Measurements from ENCODE around the gene DLG1. TPM values are rescaled to one million over a fixed set of nuclear protein-coding genes. Genes with fewer than 3 reads are reported as not detected.

DLG1 gene
- polyA plus RNA-seq, 1 experiment = 58.9 TPM

- ChIA-PET POLR2A (no interaction called here), CTCF (interaction anchor here (2.6 kb wide), 1 partner anchor 11 kb away, joined by 12 read pairs; the partner anchor contains the start of gene MELTF)
- Histone ChIP-seq H3K9me3 (ENCODE audit: control insufficient read depth, insufficient read depth, low read length) (no peaks in the 10 kb centered on the region; the same call in 1 of the 2 replicates), H3K27ac (ENCODE audit: low read depth, low read length) (no peak overlapping the region), H3K4me3 (ENCODE audit: low read depth, low read length) (no peak overlapping the region), H3K27me3 (ENCODE audit: control insufficient read depth, insufficient read depth, low read length) (peaks cover 35% of the 10 kb centered on the region)
- DNase-seq (ENCODE audit: low read depth, low spot score) = no peak
- no peak for TF ChIP-seq CTCF (IDR thresholded peaks at IDR 0.05; ENCODE audit: low read depth, low read length)
Observed at GRCh38 chr3:197019021-197019420, 279.4 kb downstream of the DLG1 start.

DNA sequence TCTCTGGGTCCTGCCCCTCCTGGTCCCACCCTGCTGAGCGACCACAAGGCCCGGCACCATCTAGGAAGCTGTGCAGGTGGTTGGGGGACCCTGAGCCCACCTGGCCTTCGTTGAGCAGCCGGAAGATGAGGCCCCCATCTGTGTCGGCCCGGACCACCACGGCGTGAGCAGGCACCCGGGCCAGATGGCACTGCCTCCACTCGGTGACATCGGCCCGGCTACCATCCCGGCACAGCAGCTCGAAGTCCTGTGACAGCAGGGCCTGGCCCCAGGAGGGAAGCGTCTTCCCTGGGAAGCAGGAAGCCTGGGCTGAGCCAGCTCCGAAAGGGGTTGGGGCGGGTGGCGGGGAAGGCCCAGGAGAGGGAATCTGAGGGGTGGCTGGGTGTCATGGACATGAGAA lies 281.4 kb downstream of the DLG1 start:
- TF ChIP-seq CTCF (IDR thresholded peaks at IDR 0.05; ENCODE audit: low read depth, low read length) = no peak
- no peak for DNase-seq (ENCODE audit: low read depth, low spot score)
- peaks cover 18% of the 10 kb centered on the region for H3K27me3 ChIP-seq (ENCODE audit: control insufficient read depth, insufficient read depth, low read length)
- no peak overlapping the region for H3K27ac ChIP-seq (ENCODE audit: low read depth, low read length)
- ChIA-PET CTCF (interaction anchor here (2.2 kb wide), 1 partner anchor 13 kb away, joined by 14 read pairs; the partner anchor contains the start of gene MELTF), POLR2A (interaction anchor here (0.9 to 1.5 kb wide), 2 partner anchors 11 to 13 kb away, joined by 3 read pairs; no protein-coding TSS in a partner anchor)
- no peak overlapping the region for H3K4me3 ChIP-seq (ENCODE audit: low read depth, low read length)
- no peaks in the 10 kb centered on the region; the same call in 1 of the 2 replicates for H3K9me3 ChIP-seq (ENCODE audit: control insufficient read depth, insufficient read depth, low read length)

- no peaks in the 10 kb centered on the region; the same call in 1 of the 2 replicates for H3K9me3 ChIP-seq (ENCODE audit: control insufficient read depth, insufficient read depth, low read length)
- no peak for DNase-seq (ENCODE audit: low read depth, low spot score)
- no peak for TF ChIP-seq CTCF (IDR thresholded peaks at IDR 0.05; ENCODE audit: low read depth, low read length)
- peaks cover 15% of the 10 kb centered on the region for H3K27me3 ChIP-seq (ENCODE audit: control insufficient read depth, insufficient read depth, low read length)
- ChIA-PET POLR2A (interaction anchor here (1.1 kb wide), 1 partner anchor 13 kb away, joined by 3 read pairs; no protein-coding TSS in a partner anchor), CTCF (interaction anchor here (1.8 to 2.2 kb wide), 2 partner anchors 13 kb away, joined by 6 to 14 read pairs; partner anchors contain the start of gene MELTF)
- H3K27ac ChIP-seq (ENCODE audit: low read depth, low read length) = no peak overlapping the region
- no peak overlapping the region for H3K4me3 ChIP-seq (ENCODE audit: low read depth, low read length)
Observed at GRCh38 chr3:197015790-197016736, 282.3 kb downstream of the DLG1 start.

DNA sequence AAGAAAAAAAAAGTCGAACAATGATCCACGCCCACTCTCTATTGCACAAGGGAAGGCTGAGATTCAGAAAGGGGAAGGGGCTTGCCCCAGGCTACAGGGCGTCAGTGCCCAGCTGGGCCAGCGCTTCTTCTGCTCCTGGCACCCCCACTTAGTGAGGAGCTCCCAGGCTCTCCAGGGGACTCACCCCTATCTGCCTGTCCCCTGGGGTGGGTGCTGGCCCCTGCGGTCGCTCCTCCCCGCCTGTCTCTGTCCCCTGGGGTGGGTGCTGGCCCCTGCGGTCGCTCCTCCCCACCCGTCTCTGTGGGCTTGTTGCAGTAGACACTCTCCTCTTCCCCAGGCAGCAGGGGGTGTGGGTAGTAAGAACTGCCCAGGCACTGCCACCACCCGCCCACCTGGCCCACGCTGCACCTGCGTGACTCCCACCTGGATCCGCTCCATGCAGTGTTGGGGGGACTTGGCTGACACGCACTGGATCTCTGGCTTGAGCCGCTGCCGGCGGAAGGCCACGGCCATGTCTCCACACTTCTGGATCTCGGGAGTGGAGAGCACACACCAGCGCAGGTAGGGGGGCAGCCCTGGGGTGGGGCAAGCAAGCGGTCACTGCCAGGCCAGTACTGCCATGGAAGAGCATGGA lies 283.4 kb downstream of the DLG1 start:
- ChIA-PET CTCF (interaction anchor here (1.8 kb wide), 1 partner anchor 14 kb away, joined by 6 read pairs; the partner anchor contains the start of gene MELTF), POLR2A (no interaction called here)
- Histone ChIP-seq H3K27me3 (ENCODE audit: control insufficient read depth, insufficient read depth, low read length) (peaks cover 13% of the 10 kb centered on the region), H3K4me3 (ENCODE audit: low read depth, low read length) (no peak overlapping the region), H3K9me3 (ENCODE audit: control insufficient read depth, insufficient read depth, low read length) (no peaks in the 10 kb centered on the region; the same call in 1 of the 2 replicates), H3K27ac (ENCODE audit: low read depth, low read length) (no peak overlapping the region)
- no peak for DNase-seq (ENCODE audit: low read depth, low spot score)
- no peak for TF ChIP-seq CTCF (IDR thresholded peaks at IDR 0.05; ENCODE audit: low read depth, low read length)

All from AG04450 (cell line).